Adrenal gland (tissue), 5 donors: Measurements from ENCODE around the gene KAZN.

Source experiments
- POLR2A ChIP-seq, 2 donors: fragments of 450-650 bp; IDR thresholded peaks; one replicate each; pipeline ENCODE4 v1.6.1; 2017; ENCODE audit warnings: antibody characterized with exemption in 2 of 2, mild to moderate bottlenecking in 2 of 2, moderate library complexity in 1 of 2
- TF ChIP-seq, protein P1 (sequence below), 6 experiments: fragments of 450-650 bp in 4 of 6; fragments of 200-600 bp in 2 of 6; sonication (generic) in 1 of 6; IDR thresholded peaks; 1 replicate in 5 of 6; 2 replicates in 1 of 6; pipeline versions ENCODE4 v1.5.1 to v1.8.0; 2016 to 2021; ENCODE audit warnings: antibody characterized with exemption in 6 of 6, mild to moderate bottlenecking in 2 of 6, moderate library complexity in 1 of 6
- donor health status: DM: no; HTN: no; CAD: no.

DNA sequence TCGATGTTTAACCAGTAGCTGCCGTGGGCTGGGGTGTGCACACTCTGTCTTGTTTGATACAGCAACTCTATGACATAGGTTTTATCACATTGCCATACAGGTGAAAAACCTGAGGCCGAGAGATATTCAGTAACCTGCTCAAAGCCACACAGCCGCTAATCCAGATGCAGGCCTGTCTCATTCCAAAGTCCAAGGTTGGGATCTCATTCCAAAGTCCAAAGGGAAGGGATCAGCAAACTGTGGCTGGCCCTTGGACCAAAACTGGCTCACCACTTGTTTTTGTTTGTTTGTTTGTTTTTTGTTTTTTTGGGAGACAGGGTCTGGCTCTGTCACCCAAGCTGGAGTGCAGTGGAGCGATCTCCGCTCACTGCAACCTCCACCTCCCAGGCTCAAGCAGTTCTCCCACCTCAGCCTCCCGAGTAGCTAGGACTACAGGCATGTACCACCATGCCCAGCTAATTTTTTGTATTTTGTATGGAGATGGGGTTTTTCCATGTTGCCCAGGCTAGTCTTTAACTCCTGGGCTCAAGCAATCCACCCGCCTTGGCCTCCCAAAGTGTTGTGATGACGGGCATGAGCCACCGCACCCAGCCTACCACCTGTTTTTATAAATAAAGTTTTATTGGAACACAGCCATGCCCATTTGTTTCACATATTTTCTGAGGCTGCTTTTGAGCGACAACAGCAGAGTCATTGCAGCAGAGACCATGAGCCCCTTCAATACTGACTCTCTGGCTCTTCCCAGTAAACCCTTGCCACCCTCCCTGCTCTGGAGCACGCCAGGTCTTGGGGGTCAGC is 391.6 kb downstream of the KAZN start:
- TF ChIP-seq, protein P1, sequence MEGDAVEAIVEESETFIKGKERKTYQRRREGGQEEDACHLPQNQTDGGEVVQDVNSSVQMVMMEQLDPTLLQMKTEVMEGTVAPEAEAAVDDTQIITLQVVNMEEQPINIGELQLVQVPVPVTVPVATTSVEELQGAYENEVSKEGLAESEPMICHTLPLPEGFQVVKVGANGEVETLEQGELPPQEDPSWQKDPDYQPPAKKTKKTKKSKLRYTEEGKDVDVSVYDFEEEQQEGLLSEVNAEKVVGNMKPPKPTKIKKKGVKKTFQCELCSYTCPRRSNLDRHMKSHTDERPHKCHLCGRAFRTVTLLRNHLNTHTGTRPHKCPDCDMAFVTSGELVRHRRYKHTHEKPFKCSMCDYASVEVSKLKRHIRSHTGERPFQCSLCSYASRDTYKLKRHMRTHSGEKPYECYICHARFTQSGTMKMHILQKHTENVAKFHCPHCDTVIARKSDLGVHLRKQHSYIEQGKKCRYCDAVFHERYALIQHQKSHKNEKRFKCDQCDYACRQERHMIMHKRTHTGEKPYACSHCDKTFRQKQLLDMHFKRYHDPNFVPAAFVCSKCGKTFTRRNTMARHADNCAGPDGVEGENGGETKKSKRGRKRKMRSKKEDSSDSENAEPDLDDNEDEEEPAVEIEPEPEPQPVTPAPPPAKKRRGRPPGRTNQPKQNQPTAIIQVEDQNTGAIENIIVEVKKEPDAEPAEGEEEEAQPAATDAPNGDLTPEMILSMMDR (IDR thresholded peaks at IDR 0.05), result no peak
- no peak for TF ChIP-seq POLR2A (IDR thresholded peaks at IDR 0.05)
